Activated naive CD4-positive, alpha-beta T cell treated with anti-CD3 and anti-CD28 coated beads, Interleukin-2, amount 10 ng/mL, durations not matched to agents 7 days and 5 days (primary cell): Measurements from ENCODE around the gene KNTC1.
"Not testable (repeated sequence)": the region's sequence is repeated elsewhere in the genome, so short reads cannot be mapped to it uniquely, and the experiment has no call there.

ENCODE experiments used
- CTCF ChIA-PET: fragments of 350-600 bp; sonication (Branson Sonifier 250); formaldehyde crosslinking; loops from one replicate; lab custom pipeline; 2021; ENCODE audit warnings: antibody characterized with exemption; lab: Charles Lee
- DNase-seq: peaks from one replicate; pipeline ENCODE4 v3.0.0-alpha.2; 2020
- H3K27ac Mint-ChIP-seq: one replicate; pipeline ENCODE4 v1.8.0; 2021; ENCODE audit warnings: mild to moderate bottlenecking, moderate library complexity, mixed read lengths
- H3K27me3 Mint-ChIP-seq: one replicate; pipeline ENCODE4 v1.8.0; 2021; ENCODE audit warnings: mild to moderate bottlenecking, mixed read lengths
- H3K36me3 Mint-ChIP-seq: one replicate; pipeline ENCODE4 v1.8.0; 2021; ENCODE audit warnings: mixed read lengths
- H3K4me1 Mint-ChIP-seq: one replicate; pipeline ENCODE4 v1.8.0; 2021; ENCODE audit warnings: mixed read lengths
- H3K4me3 Mint-ChIP-seq: one replicate; pipeline ENCODE4 v1.8.0; 2021; ENCODE audit warnings: mild to moderate bottlenecking, moderate library complexity, mixed read lengths
- H3K9me3 Mint-ChIP-seq: one replicate; pipeline ENCODE4 v1.8.0; 2021; ENCODE audit warnings: mixed read lengths

Gene KNTC1

GRCh38 chr12:122499991-122500684 lies 26.9 kb upstream of the KNTC1 start:
- CTCF ChIA-PET = interaction anchor here (0.8 to 2.4 kb wide), 2 partner anchors 16 to 101 kb away, joined by 4 to 17 read pairs; no protein-coding TSS in a partner anchor
- Mint-ChIP-seq H3K4me3 (peak overlapping the region; percentile 99), H3K27ac (peak overlapping the region; percentile 99), H3K27me3 (no peaks in the 10 kb centered on the region), H3K36me3 (peaks cover 40% of the 10 kb centered on the region), H3K4me1 (peaks cover 47% of the 10 kb centered on the region), H3K9me3 (no peaks in the 10 kb centered on the region)
- DNase-seq = peak; percentile 63

- Mint-ChIP-seq H3K4me1 (peaks cover 47% of the 10 kb centered on the region), H3K27ac (peak within 1 kb of the TSS; percentile 99), H3K36me3 (peaks cover 41% of the 10 kb centered on the region), H3K9me3 (no peaks in the 10 kb centered on the region), H3K4me3 (peak within 1 kb of the TSS; percentile 99), H3K27me3 (no peaks in the 10 kb centered on the region)
- CTCF ChIA-PET = interaction anchor here (0.6 to 2.4 kb wide), 8 partner anchors 16 to 251 kb away, joined by 3 to 17 read pairs (median 4); partner anchors contain the start of gene DENR
- DNase-seq = peak; percentile 99
Observed at GRCh38 chr12:122500685-122501488, 26.2 kb upstream of the KNTC1 start, which contains the start of gene ZCCHC8. Gene ZCCHC8, minus strand, starts transcription at chr12:122500932. Its CDS starts 92 bp downstream, at chr12:122500840.

- no peaks in the 10 kb centered on the region for H3K9me3 Mint-ChIP-seq
- CTCF ChIA-PET = interaction anchor here (0.7 to 2.4 kb wide), 7 partner anchors 18 to 251 kb away, joined by 3 to 17 read pairs (median 4); partner anchors contain the start of gene DENR
- H3K4me3 Mint-ChIP-seq = peak overlapping the region; percentile 99
- peak overlapping the region; percentile 99 for H3K27ac Mint-ChIP-seq
- no peaks in the 10 kb centered on the region for H3K27me3 Mint-ChIP-seq
- peaks cover 46% of the 10 kb centered on the region for H3K36me3 Mint-ChIP-seq
- DNase-seq = no peak
- H3K4me1 Mint-ChIP-seq = peaks cover 46% of the 10 kb centered on the region
Observed at GRCh38 chr12:122501489-122501989, 25.5 kb upstream of the KNTC1 start.

GRCh38 chr12:122503147-122503751 lies 23.8 kb upstream of the KNTC1 start:
- no peak overlapping the region for H3K4me3 Mint-ChIP-seq

GRCh38 chr12:122503783-122504590 lies 23.1 kb upstream of the KNTC1 start:
- peaks cover 30% of the 10 kb centered on the region for H3K4me1 Mint-ChIP-seq

More at GRCh38 chr12:122503147-122503751, 23.8 kb upstream of the KNTC1 start:
- Mint-ChIP-seq H3K27me3 (no peaks in the 10 kb centered on the region), H3K4me1 (peaks cover 36% of the 10 kb centered on the region), H3K27ac (peak overlapping the region; percentile 99), H3K36me3 (peaks cover 51% of the 10 kb centered on the region), H3K9me3 (no peaks in the 10 kb centered on the region)
- CTCF ChIA-PET = interaction anchor here (1.2 kb wide), 1 partner anchor 104 kb away, joined by 5 read pairs; no protein-coding TSS in a partner anchor
- no peak for DNase-seq

GRCh38 chr12:122505419-122506051 lies 21.5 kb upstream of the KNTC1 start:
- DNase-seq = no peak
- CTCF ChIA-PET = interaction anchor here (0.9 to 1.6 kb wide), 3 partner anchors 11 to 105 kb away, joined by 3 to 9 read pairs (median 3); no protein-coding TSS in a partner anchor
- H3K4me3 Mint-ChIP-seq = no peak overlapping the region
- H3K36me3 Mint-ChIP-seq = peaks cover 52% of the 10 kb centered on the region
- H3K27ac Mint-ChIP-seq = no peak overlapping the region
- peaks cover 22% of the 10 kb centered on the region for H3K4me1 Mint-ChIP-seq
- no peaks in the 10 kb centered on the region for H3K27me3 Mint-ChIP-seq
- H3K9me3 Mint-ChIP-seq = no peaks in the 10 kb centered on the region

More at GRCh38 chr12:122503783-122504590, 23.1 kb upstream of the KNTC1 start:
- no peaks in the 10 kb centered on the region for H3K9me3 Mint-ChIP-seq
- H3K27me3 Mint-ChIP-seq = no peaks in the 10 kb centered on the region
- peak overlapping the region; percentile 99 for H3K27ac Mint-ChIP-seq
- no peak for DNase-seq
- no peak overlapping the region for H3K4me3 Mint-ChIP-seq
- CTCF ChIA-PET = interaction anchor here (0.6 to 1.2 kb wide), 2 partner anchors 83 to 105 kb away, joined by 3 to 5 read pairs; no protein-coding TSS in a partner anchor
- H3K36me3 Mint-ChIP-seq = peaks cover 51% of the 10 kb centered on the region

- Mint-ChIP-seq H3K36me3 (peaks cover 55% of the 10 kb centered on the region), H3K4me3 (no peak overlapping the region), H3K9me3 (no peaks in the 10 kb centered on the region), H3K27me3 (no peaks in the 10 kb centered on the region), H3K4me1 (peaks cover 13% of the 10 kb centered on the region), H3K27ac (no peak overlapping the region)
- DNase-seq = no peak
- CTCF ChIA-PET = interaction anchor here (1.6 kb wide), 1 partner anchor 106 kb away, joined by 9 read pairs; no protein-coding TSS in a partner anchor
Observed at GRCh38 chr12:122506393-122506938, 20.6 kb upstream of the KNTC1 start.

GRCh38 chr12:122508163-122508562 lies 18.9 kb upstream of the KNTC1 start:
- no peaks in the 10 kb centered on the region for H3K9me3 Mint-ChIP-seq
- H3K4me1 Mint-ChIP-seq = peaks cover 6% of the 10 kb centered on the region
- CTCF ChIA-PET = no interaction called here
- H3K36me3 Mint-ChIP-seq = peaks cover 57% of the 10 kb centered on the region
- no peaks in the 10 kb centered on the region for H3K27me3 Mint-ChIP-seq
- no peak for DNase-seq
- no peak overlapping the region for H3K4me3 Mint-ChIP-seq
- H3K27ac Mint-ChIP-seq = no peak overlapping the region

GRCh38 chr12:122513028-122513427 lies 14.0 kb upstream of the KNTC1 start:
- H3K27ac Mint-ChIP-seq, H3K4me3 Mint-ChIP-seq, H3K9me3 Mint-ChIP-seq, DNase-seq, H3K27me3 Mint-ChIP-seq, H3K4me1 Mint-ChIP-seq: not testable (repeated sequence)
- CTCF ChIA-PET = interaction anchor here (1.2 kb wide), 1 partner anchor 26 kb away, joined by 3 read pairs; no protein-coding TSS in a partner anchor
- peaks cover 65% of the 10 kb centered on the region for H3K36me3 Mint-ChIP-seq

GRCh38 chr12:122513660-122514059 lies 13.4 kb upstream of the KNTC1 start:
- peaks cover 10% of the 10 kb centered on the region for H3K4me1 Mint-ChIP-seq
- CTCF ChIA-PET = no interaction called here
- H3K36me3 Mint-ChIP-seq = peaks cover 66% of the 10 kb centered on the region
- H3K4me3 Mint-ChIP-seq = no peak overlapping the region
- DNase-seq = no peak
- H3K27me3 Mint-ChIP-seq = no peaks in the 10 kb centered on the region
- no peak overlapping the region for H3K27ac Mint-ChIP-seq
- H3K9me3 Mint-ChIP-seq = no peaks in the 10 kb centered on the region

- no peak for DNase-seq
- Mint-ChIP-seq H3K27ac (no peak overlapping the region), H3K9me3 (no peaks in the 10 kb centered on the region), H3K4me3 (no peak overlapping the region), H3K36me3 (peaks cover 70% of the 10 kb centered on the region), H3K27me3 (no peaks in the 10 kb centered on the region), H3K4me1 (peaks cover 21% of the 10 kb centered on the region)
- CTCF ChIA-PET = no interaction called here
Observed at GRCh38 chr12:122515275-122515674, 11.8 kb upstream of the KNTC1 start.

GRCh38 chr12:122516544-122517361 lies 10.3 kb upstream of the KNTC1 start:
- no peak overlapping the region for H3K27ac Mint-ChIP-seq
- no peaks in the 10 kb centered on the region for H3K9me3 Mint-ChIP-seq
- peaks cover 75% of the 10 kb centered on the region for H3K36me3 Mint-ChIP-seq
- H3K27me3 Mint-ChIP-seq = no peaks in the 10 kb centered on the region
- no peak overlapping the region for H3K4me3 Mint-ChIP-seq
- no peak for DNase-seq
- CTCF ChIA-PET = no interaction called here
- H3K4me1 Mint-ChIP-seq = peaks cover 31% of the 10 kb centered on the region
